NCI-H187 treated with DMSO at 0.1 percent for 48 hours (cell line): ENCODE data around the gene SCFD1.

ENCODE experiments used
- DNase-seq: peaks from one replicate; lab custom pipeline; 2025; lab: John Stamatoyannopoulos, UW

SCFD1 gene

DNA sequence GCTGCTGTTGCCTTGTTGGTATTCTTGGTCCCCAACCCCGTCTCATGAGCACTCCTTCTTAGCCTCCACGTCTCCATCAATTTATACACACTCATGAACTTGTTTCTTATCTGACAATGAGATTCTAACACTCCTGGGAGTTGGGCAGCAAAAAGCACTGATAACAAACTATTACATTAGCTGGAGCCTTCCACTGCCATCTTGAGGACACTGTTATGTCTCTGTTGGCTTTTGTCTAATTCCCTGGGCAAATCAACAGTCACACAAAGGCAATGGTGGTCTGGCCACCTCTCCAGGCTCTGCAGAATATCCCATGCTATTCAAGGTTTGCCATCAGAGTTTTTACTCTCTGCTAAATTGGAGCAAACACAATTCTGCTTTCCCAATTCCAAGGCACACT is 134.5 kb downstream of the SCFD1 start:
- DNase-seq, result no peak

DNA sequence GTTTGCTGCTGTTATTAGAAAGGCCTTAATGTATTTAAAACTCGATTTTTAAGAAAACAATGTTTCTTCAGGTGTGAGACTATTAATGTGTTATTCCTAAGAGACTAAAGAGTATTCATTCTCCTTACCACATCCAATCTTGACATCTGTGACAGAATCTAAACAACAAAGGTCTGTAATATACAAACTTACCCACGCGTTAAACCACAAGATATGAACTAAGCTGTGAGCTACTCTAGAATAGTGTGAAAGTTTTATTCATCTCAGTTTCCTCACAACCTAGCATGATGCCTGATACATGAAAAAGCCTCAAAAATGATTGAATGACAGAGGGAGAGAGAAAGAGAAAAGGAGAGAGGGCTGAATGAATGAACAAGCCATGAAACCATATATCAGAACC is 135.0 kb downstream of the SCFD1 start:
- no peak for DNase-seq

DNA sequence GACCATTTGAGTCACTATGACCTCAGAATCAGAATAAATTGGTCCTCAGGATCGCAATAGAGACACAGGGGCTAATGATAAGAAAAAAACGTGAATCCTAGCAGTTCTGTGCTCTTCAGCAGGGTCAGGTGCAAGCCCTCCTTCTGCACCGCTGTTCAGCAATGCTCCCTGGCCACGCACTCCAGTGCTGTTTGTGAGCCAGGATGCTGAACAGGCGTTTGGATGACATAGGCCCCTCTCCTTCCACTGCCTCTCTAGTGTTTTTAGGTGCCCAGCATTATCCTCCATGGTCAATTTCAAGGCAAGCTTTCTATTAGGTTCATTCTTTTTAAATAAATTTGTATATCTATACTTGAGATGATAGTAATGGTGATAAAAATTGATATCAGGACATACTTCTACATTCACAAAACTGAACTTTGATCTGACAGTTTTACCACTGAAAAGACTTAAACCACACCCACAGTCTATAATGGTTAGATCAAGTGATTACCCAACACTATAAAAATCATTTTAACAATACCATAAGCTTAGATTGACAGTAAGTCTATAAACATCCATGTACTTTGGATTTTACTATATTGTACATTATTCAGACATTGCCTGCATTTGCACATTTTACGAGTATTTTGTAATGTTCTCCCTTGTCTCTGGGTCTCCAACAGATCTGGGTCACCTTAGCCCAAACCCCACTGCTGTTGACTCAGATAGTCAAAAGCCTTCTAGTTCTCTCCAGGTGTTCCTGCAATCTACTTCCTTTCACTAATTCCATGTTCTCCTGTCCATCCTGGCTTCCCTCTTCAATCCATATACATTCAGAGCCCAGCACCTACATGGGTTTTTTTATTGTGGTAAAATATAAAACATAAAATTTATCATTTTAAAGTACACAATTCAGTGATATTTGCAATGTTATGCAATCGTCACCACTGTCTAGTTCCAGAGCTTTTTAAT is 137.3 kb downstream of the SCFD1 start:
- no peak for DNase-seq

DNA sequence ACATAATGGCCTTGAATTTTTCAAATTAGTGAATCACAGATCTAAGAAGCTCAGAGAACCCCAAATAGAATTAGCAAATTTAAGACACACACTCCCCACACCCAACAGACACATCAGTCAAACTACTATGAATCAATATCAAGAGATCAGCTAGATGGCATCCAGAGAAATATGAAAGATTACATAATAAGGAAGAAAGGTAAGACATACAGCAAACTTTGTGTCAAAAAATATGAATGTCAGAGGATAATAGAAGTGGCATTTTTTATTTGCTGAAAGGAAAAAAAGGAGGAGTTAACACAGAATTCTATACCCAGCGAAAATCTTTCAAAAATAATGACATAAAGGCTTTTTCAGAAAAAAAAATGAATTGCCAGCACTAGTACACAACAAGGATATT is 141.8 kb downstream of the SCFD1 start:
- no peak for DNase-seq

DNA sequence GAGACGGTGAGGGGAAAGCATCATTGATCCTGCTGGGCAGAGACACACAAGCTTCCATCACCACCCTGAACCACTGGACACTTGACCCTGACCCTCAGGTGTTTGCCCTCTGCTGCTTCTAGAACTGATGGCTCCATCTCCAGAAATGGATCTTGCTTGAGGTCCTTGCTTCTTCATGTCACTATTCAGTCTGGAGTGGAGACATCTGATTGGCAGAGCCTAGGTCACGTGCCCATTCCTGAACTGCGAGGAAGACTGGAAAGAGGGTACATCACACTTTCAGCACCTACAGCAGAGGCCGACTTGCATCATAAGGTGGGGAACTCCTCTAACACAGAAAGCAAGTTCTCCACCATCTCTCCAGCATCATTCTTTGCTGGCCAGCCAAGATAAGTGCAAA is 145.5 kb downstream of the SCFD1 start:
- DNase-seq, result no peak

DNA sequence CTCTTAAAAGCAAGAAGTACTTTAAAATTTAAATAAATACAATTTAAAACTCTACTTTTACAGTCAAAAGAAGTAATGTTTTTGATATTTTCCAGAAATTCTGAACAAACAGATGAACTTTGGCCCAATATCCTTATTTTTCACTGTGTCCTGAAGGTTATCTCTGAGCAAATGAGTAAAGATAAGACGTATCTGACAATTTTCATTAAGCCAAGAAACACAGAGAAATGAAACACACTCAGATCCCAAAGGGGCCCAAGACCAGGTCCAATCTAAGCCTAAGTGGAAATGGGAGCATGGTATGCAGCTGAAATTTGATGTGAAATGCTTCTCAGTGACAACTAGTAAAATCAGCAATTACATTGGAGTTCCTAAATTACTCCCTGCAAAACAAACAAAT is 146.7 kb downstream of the SCFD1 start:
- no peak for DNase-seq

DNA sequence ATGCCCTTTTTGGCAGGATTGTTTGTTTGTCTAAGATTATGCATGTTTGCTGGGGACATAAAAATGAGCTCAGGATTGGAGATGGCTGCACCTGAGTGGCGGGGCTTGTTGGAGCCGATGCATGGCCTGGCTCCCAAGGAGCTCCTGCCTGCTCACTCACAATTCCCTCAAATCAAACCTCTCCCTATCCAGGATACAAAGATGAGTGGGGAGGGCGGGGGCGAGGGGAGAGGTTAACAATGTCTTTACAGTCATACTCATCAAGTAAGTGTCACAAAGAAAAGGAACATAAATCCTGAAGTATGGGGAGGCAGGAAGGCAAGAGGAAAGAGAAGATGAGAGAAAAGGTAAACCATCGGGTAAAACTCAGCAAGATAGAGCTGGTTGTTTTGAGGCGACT is 148.3 kb downstream of the SCFD1 start:
- DNase-seq, result no peak

DNA sequence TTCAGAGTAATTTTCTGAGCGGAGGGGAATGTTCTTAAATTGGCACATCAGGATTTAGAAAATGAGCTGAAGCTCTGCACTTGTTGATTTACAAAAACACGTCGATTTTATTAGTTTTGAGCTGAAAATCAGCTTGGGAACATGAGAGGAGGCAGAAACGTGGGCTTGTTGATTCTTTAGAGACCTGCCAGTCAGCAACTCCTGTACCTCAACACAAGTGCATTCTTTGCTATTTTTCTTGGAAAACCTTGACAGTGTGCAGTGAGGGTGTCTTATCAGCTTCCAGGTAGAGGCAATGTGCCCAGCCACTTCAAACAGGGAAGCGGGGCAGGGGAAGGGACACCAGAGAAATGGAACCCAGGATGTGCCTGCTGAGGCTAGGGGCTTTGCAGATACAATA is 149.5 kb downstream of the SCFD1 start:
- DNase-seq, result no peak

DNA sequence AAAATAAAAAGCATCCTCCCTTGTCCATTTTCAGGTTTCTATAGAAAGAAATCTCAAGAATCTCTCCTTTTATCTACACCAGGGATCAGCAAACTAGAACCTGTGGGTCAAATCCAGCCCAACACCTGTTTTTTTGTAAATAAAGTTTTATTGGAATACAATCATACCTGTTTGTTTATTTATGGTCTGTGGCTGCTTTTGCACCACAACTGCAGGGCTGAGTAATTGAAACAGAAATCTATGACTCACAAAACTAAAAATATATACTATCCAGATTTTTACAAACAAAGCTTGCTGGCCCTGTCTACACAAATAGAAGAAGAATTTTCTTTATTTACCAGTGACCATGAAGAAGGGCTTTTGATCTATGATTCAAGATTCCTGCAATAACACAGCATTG is 157.1 kb downstream of the SCFD1 start:
- no peak for DNase-seq
